Ascending aorta (tissue), 2 donors: Measurements from ENCODE around the gene MAK. TPM values are rescaled to one million over a fixed set of nuclear protein-coding genes. Genes with fewer than 3 reads are reported as not detected.

Experiments used
- DNase-seq, 2 donors: peaks; one replicate each; pipeline ENCODE4 v3.0.0-alpha.2; 2019; ENCODE audit warnings: low spot score in 2 of 2
- H3K27ac ChIP-seq, 2 donors: fragments of 200-600 bp; sonication (generic); one replicate each; pipeline ENCODE4 v1.5.1; 2016 to 2017; ENCODE audit warnings: mild to moderate bottlenecking in 1 of 2
- H3K27me3 ChIP-seq: fragments of 200-600 bp; sonication (generic); one replicate; pipeline ENCODE4 v1.5.1; 2017
- H3K36me3 ChIP-seq, 2 donors: fragments of 200-600 bp; sonication (generic); one replicate each; pipeline ENCODE4 v1.5.1; 2016
- H3K4me1 ChIP-seq, 2 donors: fragments of 200-600 bp; sonication (generic); one replicate each; pipeline ENCODE4 v1.5.1; 2016 to 2017; ENCODE audit warnings: mild to moderate bottlenecking in 1 of 2
- H3K4me3 ChIP-seq, 2 donors: fragments of 200-600 bp; sonication (generic); one replicate each; pipeline ENCODE4 v1.5.1; 2016 to 2017; ENCODE audit warnings: mild to moderate bottlenecking in 1 of 2
- H3K9me3 ChIP-seq, 2 donors: fragments of 200-600 bp; sonication (generic); one replicate each; pipeline ENCODE4 v1.5.1; 2016
- CTCF ChIP-seq, 3 experiments: fragments of 200-600 bp in 2 of 3; fragments of 450-650 bp in 1 of 3; sonication (generic) in 2 of 3; IDR thresholded peaks; one replicate each; pipeline ENCODE4 v1.5.1; 2016 to 2019; ENCODE audit warnings: antibody characterized with exemption in 3 of 3, mild to moderate bottlenecking in 1 of 3, moderate library complexity in 1 of 3
- intact Hi-C: fragments of 100-400 bp; cut with DNase I; formaldehyde crosslinking; loops from one replicate; pipeline ENCODE4 v1.15.1; 2023
- total RNA-seq: library from RNA; depleted of rRNA; stranded (reverse); fragments of >200 nt; gene quantifications from one replicate; pipeline ENCODE4 v1.1.0, GENCODE V29; 2016

MAK gene
- total RNA-seq, 1 donor from 2014 or later, result not detected

DNA sequence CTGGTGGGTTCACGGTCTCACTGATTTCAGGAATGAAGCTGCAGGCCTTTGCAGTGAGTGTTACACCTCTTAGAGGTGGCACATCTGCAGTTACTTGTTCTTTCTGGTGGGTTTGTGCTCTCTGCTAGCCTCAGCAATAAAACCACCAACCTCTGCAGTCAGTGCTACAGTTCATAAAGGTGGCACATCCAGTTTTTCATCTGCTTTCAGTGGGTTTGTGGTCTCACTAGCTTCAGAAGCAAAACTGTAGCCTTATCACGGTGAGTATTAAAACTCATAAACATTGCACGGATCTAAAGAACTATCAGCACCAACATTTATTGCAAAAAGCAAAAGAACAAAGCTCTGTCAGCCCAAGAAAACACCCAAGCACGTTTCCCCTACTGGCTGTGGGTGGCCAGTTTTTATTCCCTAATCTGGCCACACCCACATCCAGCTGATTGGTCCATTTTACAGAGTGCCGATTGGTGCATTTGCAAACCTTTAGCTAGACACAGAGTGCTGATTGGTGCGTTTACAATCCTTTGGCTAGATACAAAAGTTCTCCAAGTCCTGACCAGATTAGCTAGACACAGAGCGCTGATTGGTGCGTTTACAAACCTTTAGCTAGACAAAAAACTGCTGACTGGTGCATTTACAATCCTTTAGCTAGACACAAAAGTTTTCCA, 118.9 kb downstream of the MAK start:
- peaks cover 0 to 6% of the 10 kb centered on the region in 2 donors for H3K9me3 ChIP-seq
- peak overlapping the region; percentile 61 to 84 for H3K27ac ChIP-seq
- intact Hi-C loops, result no loop called here
- peak overlapping the region in 1 of 2 donors; percentile 77 for H3K4me3 ChIP-seq
- H3K27me3 ChIP-seq, result no peaks in the 10 kb centered on the region
- no peak for DNase-seq
- no peak for TF ChIP-seq CTCF (IDR thresholded peaks at IDR 0.05)
- peaks cover 4 to 9% of the 10 kb centered on the region in 2 donors for H3K4me1 ChIP-seq
- no peaks in the 10 kb centered on the region for H3K36me3 ChIP-seq

DNA sequence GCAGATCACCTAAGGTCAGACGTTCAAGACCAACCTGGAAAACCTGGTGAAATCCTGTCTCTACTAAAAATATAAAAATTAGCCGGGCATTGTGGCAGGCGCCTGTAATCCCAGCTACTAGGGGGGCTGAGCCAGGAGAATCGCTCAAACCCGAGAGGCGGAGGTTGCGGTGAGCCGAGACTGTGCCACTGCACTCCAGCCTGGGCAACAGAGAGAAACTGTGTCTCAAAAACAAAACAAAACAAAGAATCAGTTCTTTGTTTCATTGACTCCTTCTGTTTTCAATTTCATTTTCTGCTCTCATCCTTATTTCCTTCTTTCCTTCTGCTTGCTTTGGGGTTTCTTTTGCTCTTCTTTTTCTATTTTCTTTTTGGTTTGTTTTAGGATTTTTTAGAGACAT, 124.4 kb downstream of the MAK start:
- Histone ChIP-seq H3K9me3 (peaks cover 0 to 6% of the 10 kb centered on the region in 2 donors), H3K36me3 (peaks cover 3 to 11% of the 10 kb centered on the region in 2 donors), H3K4me1 (no peaks in the 10 kb centered on the region), H3K27ac (no peak overlapping the region), H3K4me3 (no peak overlapping the region), H3K27me3 (no peaks in the 10 kb centered on the region)
- intact Hi-C loops, result no loop called here
- TF ChIP-seq CTCF (IDR thresholded peaks at IDR 0.05), result no peak
- no peak for DNase-seq

Other genes starting within 250 kb of the MAK start
- not detected for gene C6orf52, start 143.9 kb downstream of the MAK start, total RNA-seq
- gene PAK1IP1, start 143.6 kb downstream of the MAK start, total RNA-seq, result 6.1 TPM
- gene TMEM14C, start 115.5 kb downstream of the MAK start, total RNA-seq, result 79.6 TPM
- 59.1 TPM for gene TMEM14B, start 90.7 kb downstream of the MAK start, total RNA-seq
- gene GCM2, start 43.5 kb upstream of the MAK start, total RNA-seq, result not detected
- 0.32 TPM for gene SYCP2L, start 48.5 kb upstream of the MAK start, total RNA-seq
- 0.11 TPM for gene ELOVL2, start 205.8 kb upstream of the MAK start, total RNA-seq